Posterior vena cava (tissue), 2 donors: ENCODE measurements around the gene TSBP1. TPM values are rescaled to one million over a fixed set of nuclear protein-coding genes. Genes with fewer than 3 reads are reported as not detected.

Experiments used
- DNase-seq: peaks from one replicate; pipeline ENCODE4 v3.0.0-alpha.2; 2020; ENCODE audit warnings: low spot score
- intact Hi-C, 2 donors: fragments of 100-400 bp; cut with DNase I; formaldehyde crosslinking; loops; one replicate each; pipeline versions ENCODE4 v1.14.1 to v1.14.2; 2022 to 2023
- long read RNA-seq, 2 donors: library from polyadenylated mRNA; unstranded; transcript quantifications; one replicate each; pipeline ENCODE4 v2.0.0, GENCODE V29; 2020 to 2021
- total RNA-seq, 2 donors: library from RNA; stranded (reverse); fragmentation: NEBNext Ultra II Directional; extraction: Animal tissue kit (Norgen Biotek cat#: 25700); gene quantifications; one replicate each; pipeline ENCODE4 v1.2.1, GENCODE V29; 2021
- donor health status: DM: yes; HTN: yes; CAD: no.
- donor health status: DM: yes; HTN: yes; CAD: no.

TSBP1 gene, protein sequence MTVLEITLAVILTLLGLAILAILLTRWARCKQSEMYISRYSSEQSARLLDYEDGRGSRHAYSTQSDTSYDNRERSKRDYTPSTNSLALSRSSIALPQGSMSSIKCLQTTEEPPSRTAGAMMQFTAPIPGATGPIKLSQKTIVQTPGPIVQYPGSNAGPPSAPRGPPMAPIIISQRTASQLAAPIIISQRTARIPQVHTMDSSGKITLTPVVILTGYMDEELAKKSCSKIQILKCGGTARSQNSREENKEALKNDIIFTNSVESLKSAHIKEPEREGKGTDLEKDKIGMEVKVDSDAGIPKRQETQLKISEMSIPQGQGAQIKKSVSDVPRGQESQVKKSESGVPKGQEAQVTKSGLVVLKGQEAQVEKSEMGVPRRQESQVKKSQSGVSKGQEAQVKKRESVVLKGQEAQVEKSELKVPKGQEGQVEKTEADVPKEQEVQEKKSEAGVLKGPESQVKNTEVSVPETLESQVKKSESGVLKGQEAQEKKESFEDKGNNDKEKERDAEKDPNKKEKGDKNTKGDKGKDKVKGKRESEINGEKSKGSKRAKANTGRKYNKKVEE
- total RNA-seq, result not detected
- long read RNA-seq, donor 1, partial matches to known transcripts, result 0 of 1 reads
- long read RNA-seq, donor 1, other reads (novel, unspliced or antisense), result 1 of 1 reads
- long read RNA-seq, donor 2, result 0 reads

DNA sequence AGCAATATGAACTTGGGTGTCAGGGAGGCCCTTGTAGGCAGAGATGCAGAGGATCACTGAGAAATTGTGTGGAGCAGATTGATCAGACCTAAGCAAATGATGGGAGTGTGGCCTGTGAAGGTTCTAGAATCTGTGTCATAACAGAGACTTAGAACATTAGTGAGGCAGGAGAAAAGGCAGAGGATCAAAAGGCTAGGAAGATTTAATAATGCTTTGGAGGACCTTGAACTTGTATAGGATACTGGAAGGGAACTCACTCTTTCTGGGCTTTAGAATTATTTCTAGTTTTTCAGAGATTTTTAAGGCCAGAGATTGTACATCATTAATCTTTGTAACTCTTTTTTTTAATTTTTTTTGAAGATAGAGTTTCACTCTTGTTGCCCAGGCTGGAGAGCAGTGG lies at the start of gene TSBP1:
Gene TSBP1, minus strand, starts transcription at position 101 of the 400 bp plus-strand sequence. CDS start 197 bp downstream, outside the sequence.
- intact Hi-C loops, result no loop called here

DNA sequence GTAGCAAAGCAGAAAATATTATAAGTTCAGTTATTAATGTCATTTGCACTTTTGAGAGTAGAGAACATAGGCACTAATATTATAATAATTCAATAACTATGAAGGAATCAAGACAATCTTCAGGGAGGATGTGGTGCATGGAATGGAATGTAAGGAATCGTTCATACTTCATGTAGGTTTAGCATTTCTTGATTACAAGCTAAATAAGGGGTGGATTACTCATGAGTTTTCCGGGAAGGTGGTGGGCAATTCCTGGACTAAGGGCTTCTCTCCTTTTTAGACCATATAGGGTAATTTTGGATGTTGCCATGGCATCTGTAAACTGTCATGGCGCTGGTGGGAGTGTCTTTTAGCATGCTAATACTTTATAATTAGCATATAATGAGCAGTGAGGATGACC lies 44.3 kb upstream of the TSBP1 start:
- intact Hi-C loops, result loop anchor here (5.0 to 10.0 kb wide), 3 partner anchors 286 to 379 kb away; no protein-coding TSS in a partner anchor

More for the DNA sequence above, at the start of gene TSBP1:
- no peak for DNase-seq

DNA sequence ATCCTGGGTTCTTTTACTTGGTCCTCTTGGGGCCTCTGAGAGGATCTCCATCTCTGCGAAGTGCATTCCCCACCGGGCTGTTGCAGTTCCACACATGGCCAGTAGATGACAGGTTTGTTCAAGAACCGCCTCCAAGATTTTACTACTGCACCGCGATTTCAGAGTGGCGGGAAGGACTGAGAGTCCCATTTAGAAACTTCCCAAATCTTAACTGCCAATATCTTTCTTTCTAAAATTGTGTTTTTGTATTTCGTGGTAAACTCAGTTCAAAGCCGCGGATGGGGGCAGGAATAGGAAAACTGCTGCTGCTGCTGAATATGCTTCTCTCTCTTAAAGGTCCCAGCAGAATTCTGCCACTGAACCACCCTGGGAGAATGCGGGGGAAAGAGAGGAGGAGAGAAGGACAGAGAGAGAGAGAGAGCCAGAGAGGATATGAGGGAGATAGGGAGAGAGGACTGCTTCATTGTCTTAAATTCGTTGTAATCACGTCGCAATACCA lies 43.9 kb upstream of the TSBP1 start:
- intact Hi-C loops, result loop anchor here (5.0 to 10.0 kb wide), 3 partner anchors 287 to 379 kb away; no protein-coding TSS in a partner anchor

More for the DNA sequence above, 44.3 kb upstream of the TSBP1 start:
- DNase-seq, result no peak

DNA sequence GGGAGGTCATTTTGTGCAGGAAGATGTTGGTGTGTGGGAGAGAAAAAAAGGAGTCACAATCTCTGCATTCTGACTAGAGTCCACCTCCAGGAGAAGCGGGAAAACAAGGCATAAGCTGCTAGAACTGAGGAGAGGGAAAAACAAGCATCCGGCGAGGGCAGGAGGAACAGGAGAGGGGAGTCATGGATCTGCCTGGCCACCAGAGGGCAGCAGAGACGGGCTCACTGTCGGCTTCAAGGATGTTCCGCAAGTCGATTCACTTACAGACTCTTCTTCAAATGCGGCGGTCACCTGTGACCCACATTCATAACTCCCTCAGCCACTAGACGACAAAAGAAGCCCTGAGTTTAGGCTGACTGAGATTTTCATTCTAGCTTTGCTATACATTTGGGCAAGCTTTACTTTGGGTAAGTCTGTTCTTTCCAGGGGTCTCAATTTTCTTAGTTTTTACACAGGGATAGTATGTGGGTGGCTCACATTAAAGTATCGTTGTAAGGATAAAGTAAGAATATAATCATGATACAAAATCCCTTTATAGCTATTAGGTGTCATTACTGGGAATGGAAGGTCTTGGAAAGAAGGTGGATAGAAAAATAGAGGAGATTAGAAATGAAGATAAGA lies 41.8 kb upstream of the TSBP1 start:
- peak; percentile 92 for DNase-seq
- intact Hi-C loops, result loop anchor here (5.0 to 10.0 kb wide), 3 partner anchors 291 to 384 kb away; no protein-coding TSS in a partner anchor

More for the DNA sequence above, 43.9 kb upstream of the TSBP1 start:
- DNase-seq, result peak; percentile 89

DNA sequence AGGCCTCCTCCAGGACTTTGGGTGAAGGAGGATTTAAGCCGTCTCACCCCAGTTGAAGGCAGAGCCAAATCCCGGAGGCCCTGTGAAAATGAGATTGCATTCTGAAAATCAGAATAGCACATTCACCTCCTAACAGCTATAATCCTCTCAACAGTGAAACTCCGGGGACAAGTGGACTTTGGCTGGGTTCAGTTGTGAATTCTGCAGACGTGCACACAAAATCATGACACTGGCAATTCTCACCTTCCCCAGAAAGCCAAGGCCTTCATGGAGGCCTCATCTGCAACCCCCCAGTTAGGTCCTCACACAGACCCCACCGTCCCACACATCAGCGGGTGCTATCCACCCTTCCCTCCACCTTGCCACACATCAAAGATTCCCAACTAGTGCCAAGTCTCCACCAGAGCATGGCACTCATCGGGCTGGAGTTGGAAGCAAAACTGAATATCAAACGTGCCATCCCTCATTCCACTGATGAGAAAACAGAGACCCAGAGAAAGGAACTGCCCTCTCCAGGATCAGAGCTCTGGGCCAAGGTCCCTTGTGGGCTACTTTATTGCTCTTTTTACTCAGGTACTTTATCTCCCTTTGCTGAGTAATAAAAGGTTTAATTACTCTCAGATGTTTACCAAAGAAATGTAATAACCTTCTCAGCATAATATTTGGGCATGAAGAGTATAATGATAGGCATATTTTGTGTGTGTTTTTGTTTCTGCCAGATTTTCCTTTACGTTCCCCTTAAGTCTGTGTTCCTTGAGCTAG lies 40.0 kb upstream of the TSBP1 start:
- intact Hi-C loops, result loop anchor here (5.0 to 10.0 kb wide), 3 partner anchors 293 to 386 kb away; no protein-coding TSS in a partner anchor
- no peak for DNase-seq

DNA sequence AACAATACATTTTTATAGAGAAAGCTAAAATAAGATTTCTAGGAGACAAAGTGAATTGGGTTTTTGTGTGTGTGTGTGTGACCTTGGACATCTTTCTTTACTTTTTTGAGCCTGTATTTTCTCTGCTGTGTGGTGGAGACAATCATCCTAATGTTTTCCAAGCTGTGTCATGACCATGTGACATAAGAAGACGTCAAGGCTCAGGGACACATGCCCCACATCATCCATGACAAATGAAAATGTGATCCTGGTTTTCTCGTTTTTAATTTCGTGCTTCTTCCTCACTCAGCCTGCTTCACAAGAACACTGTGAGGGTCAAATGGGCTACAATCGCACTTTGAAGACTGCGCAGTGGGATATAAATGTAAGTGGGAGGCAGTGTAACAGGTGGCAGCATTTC lies 39.2 kb upstream of the TSBP1 start:
- intact Hi-C loops, result loop anchor here (5.0 to 10.0 kb wide), 3 partner anchors 294 to 386 kb away; no protein-coding TSS in a partner anchor
- no peak for DNase-seq

DNA sequence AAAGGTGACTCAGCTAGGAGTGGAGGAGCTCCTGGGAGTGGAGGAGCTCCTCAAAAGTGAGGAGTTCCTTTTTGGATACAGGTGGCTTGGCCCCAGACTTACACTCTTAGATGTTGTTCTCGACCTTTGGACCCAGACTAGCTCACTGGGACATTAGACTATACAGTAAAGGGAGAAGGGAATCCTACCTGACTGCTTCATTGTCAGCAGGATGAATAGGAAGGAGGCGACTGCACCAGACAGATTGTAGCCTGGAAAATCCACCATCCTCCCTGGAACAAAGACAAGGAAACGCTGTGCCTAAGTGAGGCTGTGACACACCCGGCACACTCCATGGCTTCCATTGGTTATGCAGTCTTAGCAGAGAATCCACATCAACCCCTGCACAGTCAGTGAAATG lies 35.2 kb upstream of the TSBP1 start, which contains the start of gene BTNL2:
Gene BTNL2, minus strand, starts transcription at position 325 of the 400 bp plus-strand sequence. Its CDS starts 58 bp downstream, at position 267.
- intact Hi-C loops, result no loop called here
- DNase-seq, result no peak

DNA sequence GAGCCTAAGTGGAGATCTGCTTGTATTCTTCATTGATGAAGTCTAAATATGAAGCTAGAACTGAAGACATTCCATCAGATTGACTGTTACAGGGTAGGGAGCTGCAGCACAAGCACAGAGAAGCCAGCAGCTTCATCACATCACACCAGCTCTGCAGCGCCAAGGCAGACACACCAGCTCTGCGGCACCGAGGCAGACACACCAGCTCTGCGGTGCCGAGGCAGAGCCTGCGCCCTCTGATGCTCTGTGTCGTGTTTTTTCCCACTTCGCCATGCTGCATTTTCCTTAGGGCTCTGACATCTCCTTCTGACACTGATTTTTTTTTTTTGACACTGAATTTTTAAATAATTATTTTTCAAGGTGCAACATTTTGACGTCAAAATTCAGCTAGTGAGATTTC lies 34.5 kb upstream of the TSBP1 start:
- DNase-seq, result no peak
- intact Hi-C loops, result no loop called here

DNA sequence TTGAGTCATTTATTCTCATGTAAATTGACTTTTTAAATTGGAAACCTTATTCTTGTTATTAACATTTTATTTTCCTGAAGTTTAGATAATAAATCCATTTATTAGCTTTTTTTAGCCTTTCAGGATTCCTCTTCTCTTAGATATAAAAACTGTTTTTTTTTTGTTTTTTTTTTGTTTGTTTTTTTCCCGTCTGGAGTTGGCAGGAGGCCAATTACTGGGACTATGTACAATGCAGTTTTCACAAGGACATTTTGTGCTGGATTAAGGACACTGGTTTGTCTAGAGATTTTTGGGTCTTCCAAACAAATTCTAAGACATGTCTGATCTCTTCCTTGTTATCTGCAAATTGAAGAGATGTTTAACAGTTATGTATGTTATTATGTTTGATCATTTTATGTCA lies 34.0 kb upstream of the TSBP1 start:
- no peak for DNase-seq
- intact Hi-C loops, result no loop called here

DNA sequence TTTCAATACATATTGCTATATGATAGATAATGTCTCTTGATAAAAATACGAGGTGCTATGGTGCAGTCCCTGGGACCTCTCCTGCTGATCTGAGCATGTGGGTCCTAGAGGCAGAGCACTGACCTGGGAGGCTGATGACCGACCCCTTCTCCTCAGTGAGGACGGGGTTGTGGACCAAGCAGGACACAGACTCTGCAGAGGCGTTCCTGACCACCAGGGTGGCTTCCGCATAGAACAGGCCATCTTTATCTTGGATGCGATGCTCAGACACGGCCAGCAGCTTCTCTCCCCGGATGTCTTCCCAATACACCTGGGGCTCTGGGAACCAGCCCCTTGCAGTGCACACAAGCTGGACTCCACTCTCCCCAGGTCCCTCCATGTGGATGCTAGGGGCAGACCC lies 31.1 kb upstream of the TSBP1 start:
- no peak for DNase-seq
- intact Hi-C loops, result no loop called here

DNA sequence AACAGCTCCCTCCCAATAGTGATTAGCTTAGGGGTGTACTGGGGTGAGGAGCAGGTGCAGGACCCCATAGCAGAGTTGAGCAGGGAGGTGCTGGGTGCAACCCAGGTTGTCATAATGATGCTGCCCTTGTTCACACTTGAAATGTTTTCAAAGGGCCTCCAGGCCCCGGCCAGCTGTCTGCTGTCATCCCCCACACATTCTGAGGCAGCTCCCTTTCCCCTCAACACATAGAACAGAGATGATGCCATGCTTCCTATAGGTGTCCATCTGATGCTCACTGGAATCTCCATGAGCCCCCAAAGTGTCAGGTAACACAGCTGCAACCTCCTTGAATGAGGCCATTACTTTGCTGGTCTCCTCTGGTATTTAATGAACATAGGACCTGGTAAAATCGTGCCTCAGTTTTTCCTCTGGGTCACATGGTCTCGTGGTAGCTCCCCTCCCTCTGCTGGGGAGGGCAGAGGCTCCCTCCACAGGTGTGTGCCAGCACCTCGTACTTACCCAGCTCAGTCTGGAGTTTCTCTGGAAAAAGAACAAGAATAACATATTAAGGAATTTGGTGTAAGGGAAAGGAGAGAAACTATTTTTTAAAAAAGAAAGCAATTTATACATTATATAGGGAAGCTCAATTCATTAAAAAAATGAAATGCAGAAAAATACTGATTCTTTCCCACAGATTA lies 29.7 kb upstream of the TSBP1 start:
- DNase-seq, result no peak
- intact Hi-C loops, result no loop called here

DNA sequence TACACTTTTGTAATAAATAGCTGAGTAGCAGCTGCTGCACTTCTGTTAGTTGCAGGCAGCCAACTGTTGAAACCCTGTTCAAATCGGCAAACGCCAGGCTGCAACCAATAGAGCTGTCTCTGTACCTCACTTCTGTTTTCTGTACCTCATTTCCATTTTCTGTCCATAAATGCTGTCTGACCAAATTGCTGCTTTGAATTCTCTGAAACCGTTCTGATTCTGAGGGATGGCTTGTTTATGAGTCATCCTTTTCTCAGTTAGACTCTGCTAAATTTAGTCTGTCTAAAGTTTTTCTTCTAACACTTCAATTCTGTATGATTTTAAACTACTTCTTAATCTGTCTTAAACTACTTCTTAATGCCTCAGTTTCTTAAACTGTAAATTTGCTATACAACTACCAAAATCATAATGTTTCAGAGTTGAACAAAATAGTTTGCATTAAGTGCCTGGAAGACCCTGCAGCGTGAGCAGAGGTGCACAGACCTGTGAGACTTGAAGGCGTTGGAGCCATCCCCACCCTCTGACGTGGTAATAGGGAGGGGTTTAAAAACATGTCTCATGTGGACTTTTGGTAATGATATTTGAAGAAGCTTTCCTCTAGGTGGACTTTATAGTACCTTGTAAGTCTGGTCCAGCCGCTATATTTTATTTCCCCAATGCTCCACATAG lies 25.7 kb upstream of the TSBP1 start:
- intact Hi-C loops, result loop anchor here in 1 of 2 donors (10.0 kb wide), 1 partner anchor 1207 kb away; no protein-coding TSS in a partner anchor
- no peak for DNase-seq

DNA sequence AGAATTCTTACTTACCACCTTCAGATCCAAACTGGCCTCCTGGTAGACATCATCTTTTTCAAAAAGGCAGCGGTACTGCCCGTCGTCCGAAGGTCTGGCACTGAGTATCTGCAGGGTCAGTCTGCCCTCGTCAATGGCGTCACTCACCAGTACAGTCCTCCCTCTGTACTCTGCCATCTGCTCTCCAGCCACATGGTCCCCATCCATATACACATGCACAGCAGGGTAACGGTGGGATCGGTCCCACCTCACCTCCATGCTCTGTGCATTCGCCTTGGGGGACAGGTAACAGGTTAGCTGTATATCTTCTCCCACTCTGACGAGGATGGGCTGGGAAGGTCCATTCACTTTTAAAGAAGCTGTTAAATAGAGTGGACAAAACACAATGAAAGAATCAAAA lies 24.3 kb upstream of the TSBP1 start:
- DNase-seq, result no peak
- intact Hi-C loops, result loop anchor here in 1 of 2 donors (10.0 kb wide), 1 partner anchor 1209 kb away; no protein-coding TSS in a partner anchor

DNA sequence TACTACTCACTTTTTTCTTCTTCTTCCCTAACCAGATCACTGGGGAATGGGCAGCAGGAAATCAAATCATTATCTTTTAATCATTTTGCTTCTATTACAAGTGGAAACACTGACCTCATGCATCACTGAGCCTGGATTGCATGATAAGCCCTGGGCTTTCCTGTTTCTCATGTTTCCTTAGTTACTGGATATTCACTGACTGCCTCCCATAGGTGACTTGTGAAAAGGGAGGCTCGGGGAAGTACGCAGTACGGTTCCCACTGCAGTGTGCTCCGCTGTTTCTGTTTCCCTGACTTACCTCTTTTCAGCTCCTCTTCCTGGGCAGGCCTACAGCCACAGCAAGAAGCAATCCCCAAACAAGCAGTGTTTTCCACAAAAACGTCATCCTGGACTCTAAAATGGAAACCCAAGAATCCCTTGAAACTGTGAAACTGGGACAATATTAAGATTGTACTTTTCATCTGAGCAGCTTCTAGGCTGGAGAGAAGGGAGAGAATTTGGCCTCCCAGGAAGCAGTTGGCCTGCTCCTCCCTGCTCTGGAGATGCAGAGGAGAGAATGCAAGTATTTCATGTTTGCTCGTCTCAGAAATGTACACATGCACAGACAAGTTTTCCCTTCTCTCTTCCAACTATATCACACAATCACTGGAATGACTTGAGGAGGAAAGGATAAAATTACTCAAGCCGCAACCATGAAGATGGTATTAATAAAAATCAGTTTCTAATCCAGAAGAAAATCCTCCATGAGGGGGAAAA lies 22.1 kb upstream of the TSBP1 start:
- no peak for DNase-seq

DNA sequence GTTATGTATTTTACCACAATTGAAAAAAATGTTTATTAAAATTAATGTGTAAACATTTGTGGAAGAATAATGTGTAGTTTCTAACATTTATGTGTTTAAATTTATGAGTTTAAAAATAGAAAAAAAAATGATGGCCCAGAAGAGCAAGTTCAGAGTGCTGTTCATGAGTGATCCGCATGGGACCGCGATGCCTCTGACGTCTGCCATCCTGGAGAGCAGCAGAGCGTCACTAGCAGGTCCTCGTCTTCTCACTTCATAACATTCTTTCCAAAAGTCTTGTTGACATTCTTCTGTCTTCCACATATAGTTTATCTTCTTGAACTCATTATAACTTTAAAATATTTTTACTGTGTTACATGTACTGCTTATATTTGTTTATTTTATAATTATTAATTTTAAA lies 19.8 kb upstream of the TSBP1 start:
- no peak for DNase-seq
- intact Hi-C loops, result loop anchor here in 1 of 2 donors (10.0 kb wide), 1 partner anchor 1213 kb away; no protein-coding TSS in a partner anchor

More for the DNA sequence above, 22.1 kb upstream of the TSBP1 start:
- intact Hi-C loops, result loop anchor here in 1 of 2 donors (10.0 kb wide), 1 partner anchor 1211 kb away; no protein-coding TSS in a partner anchor

DNA sequence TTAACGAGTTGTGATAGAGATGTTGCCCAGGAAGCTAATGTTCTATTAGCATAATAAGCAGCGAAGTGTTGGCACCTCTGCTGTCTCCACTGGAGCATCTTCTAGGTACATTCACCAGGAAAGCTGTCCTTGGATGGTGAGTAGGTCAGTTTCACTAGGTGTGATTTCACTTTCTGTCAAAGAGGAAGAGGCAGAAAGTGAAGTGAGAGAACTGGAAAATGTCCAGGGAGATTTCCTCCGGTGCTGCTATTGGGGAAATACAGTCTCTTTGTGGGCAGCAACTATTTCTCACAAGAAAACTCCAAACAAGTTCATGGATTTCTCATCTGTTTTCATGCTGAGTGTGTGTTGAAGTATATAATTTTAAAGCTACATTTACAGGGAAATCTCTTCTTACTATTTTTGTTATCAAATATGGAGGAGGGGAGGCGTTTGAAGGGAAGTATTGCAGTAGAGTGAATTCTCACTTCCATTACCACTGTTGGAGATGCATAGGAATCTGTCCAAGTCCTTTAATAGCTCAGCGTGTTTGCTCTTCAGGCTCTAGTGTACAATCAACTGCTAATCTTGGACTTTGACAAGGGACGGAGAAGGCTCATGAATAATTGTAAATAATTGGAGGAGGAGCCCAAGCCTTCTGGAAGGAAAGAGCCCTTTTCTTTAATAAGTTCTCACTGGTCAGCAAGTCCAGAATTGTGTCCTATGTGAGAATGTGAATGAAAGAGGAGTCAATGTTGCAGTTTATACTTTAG lies 16.1 kb upstream of the TSBP1 start:
- DNase-seq, result no peak

More for the DNA sequence above, 16.1 kb upstream of the TSBP1 start:
- intact Hi-C loops, result no loop called here
